ENCODE data around the gene OLFML3.

The OLFML3 gene

GRCh38 chr1:114023377-114023776 lies 44.1 kb downstream of the OLFML3 start:
- Histone ChIP-seq H3K4me3 (ENCODE audit: low read depth, low read length) (peak overlapping the region; percentile 18), H3K9me3 (ENCODE audit: severe bottlenecking) (peaks cover 3% of the 10 kb centered on the region), H3K27me3 (ENCODE audit: insufficient read depth, low read depth, severe bottlenecking) (no peaks in the 10 kb centered on the region), H3K36me3 (no peaks in the 10 kb centered on the region), H3K27ac (peak overlapping the region; percentile 87)
- DNase-seq, result peak; percentile 86
- TF ChIP-seq, protein P1, sequence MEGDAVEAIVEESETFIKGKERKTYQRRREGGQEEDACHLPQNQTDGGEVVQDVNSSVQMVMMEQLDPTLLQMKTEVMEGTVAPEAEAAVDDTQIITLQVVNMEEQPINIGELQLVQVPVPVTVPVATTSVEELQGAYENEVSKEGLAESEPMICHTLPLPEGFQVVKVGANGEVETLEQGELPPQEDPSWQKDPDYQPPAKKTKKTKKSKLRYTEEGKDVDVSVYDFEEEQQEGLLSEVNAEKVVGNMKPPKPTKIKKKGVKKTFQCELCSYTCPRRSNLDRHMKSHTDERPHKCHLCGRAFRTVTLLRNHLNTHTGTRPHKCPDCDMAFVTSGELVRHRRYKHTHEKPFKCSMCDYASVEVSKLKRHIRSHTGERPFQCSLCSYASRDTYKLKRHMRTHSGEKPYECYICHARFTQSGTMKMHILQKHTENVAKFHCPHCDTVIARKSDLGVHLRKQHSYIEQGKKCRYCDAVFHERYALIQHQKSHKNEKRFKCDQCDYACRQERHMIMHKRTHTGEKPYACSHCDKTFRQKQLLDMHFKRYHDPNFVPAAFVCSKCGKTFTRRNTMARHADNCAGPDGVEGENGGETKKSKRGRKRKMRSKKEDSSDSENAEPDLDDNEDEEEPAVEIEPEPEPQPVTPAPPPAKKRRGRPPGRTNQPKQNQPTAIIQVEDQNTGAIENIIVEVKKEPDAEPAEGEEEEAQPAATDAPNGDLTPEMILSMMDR (IDR thresholded peaks at IDR 0.05; ENCODE audit: low read depth, low read length), result no peak

GRCh38 chr1:114024049-114024448 lies 44.8 kb downstream of the OLFML3 start:
- TF ChIP-seq, protein P1 (IDR thresholded peaks at IDR 0.05; ENCODE audit: low read depth, low read length), result no peak
- Histone ChIP-seq H3K27ac (peak overlapping the region; percentile 87), H3K36me3 (no peaks in the 10 kb centered on the region), H3K27me3 (ENCODE audit: insufficient read depth, low read depth, severe bottlenecking) (no peaks in the 10 kb centered on the region), H3K9me3 (ENCODE audit: severe bottlenecking) (no peaks in the 10 kb centered on the region), H3K4me3 (ENCODE audit: low read depth, low read length) (no peak overlapping the region; the same call in 1 of the 2 replicates)
- peak; percentile 67 for DNase-seq

DNA sequence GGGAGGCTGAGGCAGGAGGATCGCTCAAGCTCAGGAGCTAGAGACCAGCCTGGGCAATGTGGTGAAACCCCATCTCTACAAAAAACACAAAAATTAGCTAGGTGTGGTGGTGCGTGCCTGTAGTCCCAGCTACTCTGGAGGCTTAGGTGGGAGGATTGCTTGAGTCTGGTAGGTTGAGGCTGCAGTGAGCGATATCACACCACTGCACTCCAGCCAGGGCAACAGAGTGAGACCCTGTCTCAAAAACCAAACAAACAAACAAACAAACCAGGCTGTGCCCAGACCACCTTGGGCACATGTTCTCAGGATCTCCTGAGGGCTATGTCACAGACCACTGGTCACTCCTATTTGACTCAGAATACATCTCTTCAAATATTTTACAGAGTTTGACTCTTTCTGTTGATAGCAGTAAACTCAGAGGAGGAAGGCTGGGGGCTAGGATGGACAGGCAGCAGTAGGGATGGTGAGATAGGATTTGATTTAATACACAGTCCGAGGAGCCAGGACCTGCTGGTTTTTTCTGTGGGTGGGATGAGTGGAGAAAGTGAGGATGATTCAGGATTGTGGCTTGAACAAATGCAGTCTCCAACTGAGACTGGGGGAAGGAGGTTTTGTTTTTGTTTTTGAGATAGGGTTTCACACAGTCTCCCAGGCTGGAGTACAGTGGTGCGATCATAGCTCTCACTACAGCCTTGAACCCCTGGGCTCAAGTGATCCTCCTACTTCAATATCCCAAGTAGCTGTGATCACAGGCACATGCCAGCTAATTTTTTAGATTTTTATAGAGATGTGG lies 46.5 kb downstream of the OLFML3 start:
- Histone ChIP-seq H3K27ac (no peak overlapping the region), H3K27me3 (ENCODE audit: insufficient read depth, low read depth, severe bottlenecking) (no peaks in the 10 kb centered on the region), H3K4me3 (ENCODE audit: low read depth, low read length) (no peak overlapping the region), H3K9me3 (ENCODE audit: severe bottlenecking) (no peaks in the 10 kb centered on the region), H3K36me3 (no peaks in the 10 kb centered on the region)
- DNase-seq, result no peak
- TF ChIP-seq, protein P1 (IDR thresholded peaks at IDR 0.05; ENCODE audit: low read depth, low read length), result no peak

- no peaks in the 10 kb centered on the region for H3K36me3 ChIP-seq
- TF ChIP-seq, protein P1 (IDR thresholded peaks at IDR 0.05; ENCODE audit: low read depth, low read length), result no peak
- DNase-seq, result no peak
These were observed 47.5 kb downstream of the OLFML3 start for GRCh38 chr1:114026797-114027196.

More at GRCh38 chr1:114026797-114027196, 47.5 kb downstream of the OLFML3 start:
- no peaks in the 10 kb centered on the region for H3K27me3 ChIP-seq (ENCODE audit: insufficient read depth, low read depth, severe bottlenecking)
- no peak overlapping the region for H3K27ac ChIP-seq
- no peaks in the 10 kb centered on the region for H3K9me3 ChIP-seq (ENCODE audit: severe bottlenecking)
- no peak overlapping the region for H3K4me3 ChIP-seq (ENCODE audit: low read depth, low read length)

Data from WERI-Rb-1 (cell line).